ENCODE measurements around the gene TMEM120B.
"Not testable (repeated sequence)": the region's sequence is repeated elsewhere in the genome, so short reads cannot be mapped to it uniquely, and the experiment has no call there.

The TMEM120B gene

DNA sequence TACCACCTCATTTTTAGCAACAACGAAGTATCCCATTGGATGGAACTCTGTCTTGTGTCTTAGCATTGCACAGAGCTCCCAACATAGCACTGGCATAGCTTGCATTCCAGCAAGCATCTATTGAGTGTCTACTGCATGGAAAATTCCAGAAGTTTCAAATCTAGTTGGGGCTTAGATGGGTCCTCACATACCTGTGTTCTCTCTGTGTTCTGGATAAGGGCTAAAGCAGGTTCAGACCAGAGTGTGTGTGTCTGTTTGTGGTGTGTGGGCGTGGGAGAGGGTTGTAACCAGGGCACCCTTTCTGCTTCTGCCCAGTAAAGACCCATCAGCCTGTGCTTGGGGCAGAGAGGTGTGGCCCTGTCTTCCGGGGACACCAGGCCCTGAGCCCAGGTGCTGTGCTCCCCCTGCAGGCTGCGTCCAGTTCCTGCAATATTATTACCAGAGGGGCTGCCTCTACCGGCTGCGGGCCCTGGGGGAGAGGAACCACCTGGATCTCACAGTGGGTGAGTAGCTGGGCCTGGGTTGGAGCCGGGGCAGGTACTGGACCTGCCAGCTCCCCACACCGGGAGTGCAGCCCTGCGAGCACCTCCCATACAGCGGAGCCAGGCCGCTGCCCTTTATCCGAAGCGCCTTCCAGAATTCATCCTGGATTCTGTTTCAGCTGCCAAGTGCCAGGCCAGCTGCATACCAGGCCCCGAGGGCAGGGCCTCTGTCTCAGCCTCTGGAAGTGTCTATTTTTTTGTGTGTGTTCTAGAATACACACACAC is 60.6 kb downstream of the TMEM120B start:
- DNase-seq: peak; percentile 76

DNA sequence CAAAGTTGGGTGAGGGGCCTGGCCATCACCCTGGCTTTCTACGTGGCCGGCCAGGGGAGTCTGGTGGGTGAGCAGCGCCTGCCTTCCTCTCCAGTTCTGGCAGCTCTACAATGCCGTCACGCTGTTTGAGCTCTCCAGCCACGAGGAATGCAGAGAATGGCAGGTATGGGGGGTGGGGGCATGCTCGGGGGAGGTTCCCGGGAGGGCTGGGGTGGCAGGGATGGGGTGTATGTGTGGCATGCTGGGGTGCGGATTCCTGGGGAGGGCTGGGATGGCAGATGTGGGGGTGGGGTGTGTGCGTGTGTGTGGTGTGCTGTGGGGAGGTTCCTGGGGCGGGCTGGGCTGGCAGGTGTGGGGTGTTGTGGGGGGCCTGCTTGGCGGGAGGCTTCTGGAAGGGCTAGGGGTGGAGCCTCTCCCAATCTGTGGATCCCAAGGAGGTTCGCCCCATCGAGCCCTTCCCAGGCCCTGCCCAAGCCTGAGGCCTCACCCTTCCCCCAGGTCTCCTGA is 62.5 kb downstream of the TMEM120B start:
- DNase-seq: no peak

- DNase-seq: peak; percentile 58
Observed at GRCh38 chr12:121775501-121775900, 62.9 kb downstream of the TMEM120B start.

- peak; percentile 56 for DNase-seq
Observed at GRCh38 chr12:121776190-121777098, 63.9 kb downstream of the TMEM120B start.

DNA sequence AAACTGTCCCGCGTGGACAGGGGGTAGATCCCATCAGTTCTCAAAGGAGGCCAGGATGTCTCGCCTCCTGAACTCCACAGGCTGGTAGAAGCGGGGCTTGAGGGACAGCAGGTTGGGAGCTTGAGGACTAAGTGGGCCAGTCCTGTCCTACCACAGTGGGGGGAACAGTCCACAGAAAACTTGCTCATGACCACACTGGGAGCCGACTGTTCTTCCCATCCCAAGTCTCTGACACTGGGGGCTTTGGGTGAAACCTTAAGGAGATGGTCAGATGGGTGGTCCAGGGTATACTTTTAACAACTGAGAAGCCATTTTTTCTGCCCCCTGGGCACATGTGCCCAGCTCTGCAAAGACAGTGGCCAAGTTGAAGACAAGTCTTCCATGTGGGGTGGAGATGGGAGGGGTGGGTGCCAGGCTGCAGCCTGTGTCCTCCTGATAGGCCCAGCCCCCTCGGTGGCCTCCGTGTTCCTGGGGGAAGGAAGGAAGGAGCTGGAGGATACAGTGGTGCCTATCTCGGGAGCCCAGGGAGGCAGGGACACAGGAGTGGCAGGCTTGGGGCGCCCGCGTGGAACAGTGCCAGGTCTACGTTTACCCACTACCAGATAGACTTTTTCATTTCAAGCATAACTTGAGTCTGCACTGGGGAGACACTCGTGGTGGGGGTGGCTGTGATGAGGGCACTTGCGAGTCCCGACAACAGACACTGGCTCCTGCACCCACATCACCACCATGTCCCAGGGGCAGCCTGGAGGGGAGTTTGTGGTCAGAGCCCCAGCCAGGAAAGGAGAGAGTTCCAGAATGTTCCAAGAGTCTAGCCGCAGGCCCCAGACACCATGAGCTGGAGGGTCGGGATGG is 66.2 kb downstream of the TMEM120B start:
- DNase-seq: no peak

GRCh38 chr12:121779422-121779895 is 66.9 kb downstream of the TMEM120B start:
- no peak for DNase-seq

DNA sequence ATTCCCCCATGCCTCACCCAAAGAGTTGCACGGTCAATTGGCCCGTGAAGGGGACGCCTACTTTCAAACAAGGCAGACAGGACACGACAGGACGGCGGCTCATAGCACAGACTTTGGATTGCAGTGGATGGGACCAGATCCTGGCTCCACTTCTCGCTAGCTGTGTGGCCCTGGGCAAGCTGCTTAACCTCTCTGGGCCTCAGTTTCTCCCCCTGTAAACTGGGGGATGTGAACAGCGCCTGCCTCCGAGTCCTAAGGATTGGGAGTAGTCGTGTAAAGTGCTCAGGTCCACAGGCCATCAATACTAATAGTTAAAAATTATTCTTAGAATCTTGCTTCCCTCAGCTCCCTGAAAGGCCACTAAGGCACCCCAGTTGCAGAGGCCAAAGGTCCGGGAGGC is 67.9 kb downstream of the TMEM120B start:
- DNase-seq: no peak

DNA sequence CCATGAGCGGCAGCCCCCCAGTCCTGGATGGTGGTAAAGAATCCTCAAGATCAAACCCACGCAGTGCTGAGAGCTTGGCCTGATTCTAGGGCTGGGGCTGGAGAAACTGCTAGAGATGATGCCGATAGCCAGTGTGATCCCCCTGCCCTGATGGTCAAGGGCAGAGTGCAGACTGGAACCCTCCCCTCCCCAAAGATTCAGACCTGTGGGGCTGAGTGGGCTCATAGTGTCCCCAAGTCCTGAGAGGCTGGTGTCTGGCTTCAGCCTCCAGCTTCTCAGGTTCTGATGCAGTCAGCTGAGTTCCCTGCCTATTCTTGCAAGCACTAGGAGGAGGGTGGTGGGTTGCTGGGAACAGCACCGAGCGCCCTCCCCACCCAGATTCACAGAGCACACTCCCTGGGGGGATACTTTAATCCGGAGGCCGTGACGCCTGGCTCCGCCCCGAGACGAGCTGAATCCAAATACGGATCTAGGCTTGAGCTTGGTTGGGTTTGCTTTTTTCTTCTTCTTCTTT is 69.0 kb downstream of the TMEM120B start:
- DNase-seq: no peak

GRCh38 chr12:121781998-121782979 is 69.7 kb downstream of the TMEM120B start:
- no peak for DNase-seq

GRCh38 chr12:121783766-121784165 is 71.2 kb downstream of the TMEM120B start:
- no peak for DNase-seq

GRCh38 chr12:121784460-121784859 is 71.9 kb downstream of the TMEM120B start:
- no peak for DNase-seq

GRCh38 chr12:121786440-121786825 is 73.9 kb downstream of the TMEM120B start:
- no peak for DNase-seq

DNA sequence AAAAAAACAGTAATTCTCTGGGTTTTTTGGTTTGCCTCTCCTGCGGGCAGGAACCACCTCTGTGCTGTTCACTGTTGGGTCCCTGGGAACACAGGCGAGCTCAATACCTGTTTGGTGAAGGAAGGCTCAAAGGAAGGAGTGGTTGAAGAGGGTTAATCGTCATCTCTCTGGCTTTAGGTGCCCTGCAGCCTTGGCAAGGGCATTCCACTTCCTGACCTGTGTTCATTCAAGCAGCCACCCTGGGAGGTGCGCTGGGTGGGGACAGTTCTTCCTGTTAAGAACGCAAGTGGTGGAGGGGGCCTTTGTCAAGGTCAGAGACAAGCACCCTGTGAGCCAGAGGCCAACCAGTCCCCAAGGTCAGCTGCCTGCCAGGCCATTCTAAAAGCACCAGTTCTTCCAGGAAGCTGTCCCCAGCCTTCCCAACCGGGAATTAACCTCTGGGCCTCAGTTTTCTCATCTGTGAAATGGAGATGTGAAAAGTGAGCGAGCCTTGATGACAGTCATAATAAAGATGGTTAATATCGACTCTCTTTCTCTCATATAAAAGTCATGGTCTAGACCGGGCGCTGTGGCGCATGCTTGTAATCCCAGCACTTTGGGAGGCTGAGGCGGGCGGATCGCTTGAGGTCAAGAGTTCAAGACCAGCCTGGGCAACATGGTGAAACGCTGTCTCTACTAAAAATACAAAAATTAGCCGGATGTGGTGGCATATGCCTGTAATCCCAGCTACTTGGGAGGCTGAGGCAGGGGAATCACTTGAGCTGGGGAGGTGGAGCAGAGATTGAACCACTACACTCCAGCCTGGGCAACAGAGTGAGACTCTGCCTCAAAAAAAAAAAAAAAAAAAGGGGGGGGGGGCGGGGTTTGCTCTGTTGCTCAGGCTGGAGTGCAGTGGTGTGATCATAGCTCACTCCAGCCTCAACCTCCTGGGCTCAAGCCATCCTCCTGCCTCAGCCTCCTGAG is 74.8 kb downstream of the TMEM120B start:
- no peak for DNase-seq

- DNase-seq: no peak
Observed at GRCh38 chr12:121788176-121788818, 75.7 kb downstream of the TMEM120B start.

DNA sequence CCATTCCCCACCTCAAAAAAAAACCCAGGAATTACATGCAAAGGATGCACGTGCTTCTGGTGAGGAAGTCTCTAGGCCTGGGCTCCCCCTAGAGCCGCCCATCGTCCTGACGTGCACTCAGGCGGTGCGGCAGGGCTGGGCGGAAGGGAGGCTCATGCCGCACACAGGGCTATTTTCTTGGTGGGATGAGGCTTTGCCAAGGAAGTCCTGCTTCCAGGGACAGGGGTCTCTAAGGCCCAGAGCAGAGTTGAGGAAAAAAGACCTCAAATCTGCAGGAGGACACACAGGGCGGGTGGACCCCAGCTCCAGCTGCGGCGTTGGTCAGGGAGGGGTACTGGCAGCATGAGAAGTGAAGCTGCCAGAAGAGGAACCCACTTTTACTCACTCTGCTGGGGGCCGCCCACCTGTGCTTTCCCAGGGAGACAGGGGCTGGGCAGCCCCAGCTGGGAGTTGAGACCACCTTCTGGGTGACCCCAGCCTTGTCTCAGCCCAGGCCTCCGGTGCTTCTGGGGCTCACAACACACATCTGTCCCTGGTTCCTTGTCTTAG is 76.8 kb downstream of the TMEM120B start:
- DNase-seq: no peak

- DNase-seq: no peak
Observed at GRCh38 chr12:121789800-121790728, 77.5 kb downstream of the TMEM120B start.

- not testable (repeated sequence) for DNase-seq
Observed at GRCh38 chr12:121790785-121791184, 78.2 kb downstream of the TMEM120B start.
